Measurements from ENCODE around the gene SH3RF1. TPM values are rescaled to one million over a fixed set of nuclear protein-coding genes. Genes with fewer than 3 reads are reported as not detected.

Gene SH3RF1
- total RNA-seq, 1 experiment from 2014 or later = 59.5 TPM

GRCh38 chr4:169282429-169283113 is 11.8 kb upstream of the SH3RF1 start (continued):
- TF ChIP-seq CTCF (IDR thresholded peaks at IDR 0.05 in 2 of 3, conservative IDR thresholded peaks at IDR 0.05 in 1 of 3; ENCODE audit: borderline replicate concordance in 1 of 3, insufficient read depth in 1 of 3, low read depth in 2 of 3, low read length in 2 of 3) = no peak

- no peak overlapping the region for H3K4me2 ChIP-seq (ENCODE audit: low read length)
- no peak overlapping the region for H3K27ac ChIP-seq (ENCODE audit: low read depth, low read length)
- no peak overlapping the region for H3K4me3 ChIP-seq (replicated peaks in 1 of 2; ENCODE audit: low read depth in 1 of 2, low read length in 2 of 2)
- CTCF ChIA-PET = no interaction called here
- POLR2A ChIA-PET = no interaction called here
- DNase-seq (ENCODE audit: low read depth, low spot score) (no peak), ATAC-seq (no peak)
- RAD21 ChIA-PET (ENCODE audit: low non-redundant PET in 1 of 2, low total read pairs in 2 of 2, uncharacterized antibody in 2 of 2, unreplicated experiment in 2 of 2) = no interaction called here
- H3K4me1 ChIP-seq (ENCODE audit: control insufficient read depth in 1 of 2, insufficient read depth in 2 of 2, low read length in 2 of 2) = no peaks in the 10 kb centered on the region; a peak in 1 of 4 replicates
- intact Hi-C loops (cut with micrococcal nuclease) = no loop called here
- BruUV-seq (replicated peaks) = no TSS peak
- H3K36me3 ChIP-seq (ENCODE audit: control insufficient read depth in 1 of 2, insufficient read depth in 2 of 2, low read length in 2 of 2) = no peaks in the 10 kb centered on the region
- no peak overlapping the region for H3K9ac ChIP-seq (ENCODE audit: low read length)
- no peaks in the 10 kb centered on the region for H3K27me3 ChIP-seq (ENCODE audit: insufficient read depth, low read length)
- H3K79me2 ChIP-seq (ENCODE audit: insufficient read depth, low read length) = no peaks in the 10 kb centered on the region
- H4K20me1 ChIP-seq (ENCODE audit: insufficient read depth) = no peaks in the 10 kb centered on the region
- H3K9me3 ChIP-seq (ENCODE audit: control insufficient read depth in 1 of 2, insufficient read depth in 1 of 2, low read depth in 1 of 2, low read length in 2 of 2) = no peaks in the 10 kb centered on the region
- no peak overlapping the region for H2AFZ ChIP-seq (ENCODE audit: low read depth, low read length, poor library complexity, severe bottlenecking)
- H3K9me2 ChIP-seq (ENCODE audit: insufficient read depth) = no peaks in the 10 kb centered on the region
- TF ChIP-seq ZBTB33 (IDR thresholded peaks at IDR 0.05; ENCODE audit: extremely low read depth, insufficient replicate concordance, low read length) (no peak), POLR2AphosphoS5 (IDR thresholded peaks at IDR 0.05; ENCODE audit: low read depth, low read length) (no peak), CTCF (IDR thresholded peaks at IDR 0.05 in 2 of 3, conservative IDR thresholded peaks at IDR 0.05 in 1 of 3; ENCODE audit: borderline replicate concordance in 1 of 3, insufficient read depth in 1 of 3, low read depth in 2 of 3, low read length in 2 of 3) (no peak), TCF7L2 (IDR thresholded peaks at IDR 0.05; ENCODE audit: borderline replicate concordance, extremely low read depth, insufficient read depth, insufficient read length) (no peak), ZFX (IDR thresholded peaks at IDR 0.05) (no peak), REST (IDR thresholded peaks at IDR 0.05; ENCODE audit: low read depth) (no peak), RAD21 (IDR thresholded peaks at IDR 0.05; ENCODE audit: low read depth) (no peak), EGR1 (IDR thresholded peaks at IDR 0.05; ENCODE audit: low read depth) (no peak), SP1 (IDR thresholded peaks at IDR 0.05; ENCODE audit: low read depth) (no peak), SRF (IDR thresholded peaks at IDR 0.05; ENCODE audit: low read depth) (no peak), ATF3 (IDR thresholded peaks at IDR 0.05) (no peak), ELF1 (IDR thresholded peaks at IDR 0.05; ENCODE audit: borderline replicate concordance, low read depth) (no peak), ZNF274 (IDR thresholded peaks at IDR 0.05; ENCODE audit: low read depth, low read length) (no peak)
Observed at GRCh38 chr4:169279108-169279507, 8.4 kb upstream of the SH3RF1 start.
